Activated naive CD8-positive, alpha-beta T cell treated with anti-CD3 and anti-CD28 coated beads, Interleukin-2, amount 10 ng/mL, durations not matched to agents 7 days and 5 days (primary cell): Measurements from ENCODE around the gene CARD18. TPM values are rescaled to one million over a fixed set of nuclear protein-coding genes. Genes with fewer than 3 reads are reported as not detected.

Experiments used
- ATAC-seq: fragments of 150-1000 bp; cut with Tn5 transposase; one replicate; pipeline ENCODE4 v1.10.0; 2021; ENCODE audit warnings: low read depth, moderate library complexity
- POLR2A ChIA-PET: fragments of 350-600 bp; sonication (Branson Sonifier 250); formaldehyde crosslinking; loops from one replicate; lab custom pipeline; 2021; ENCODE audit warnings: antibody characterized with exemption; lab: Charles Lee
- DNase-seq: peaks from one replicate; pipeline ENCODE4 v3.0.0; 2021
- H3K27ac Mint-ChIP-seq: one replicate; pipeline ENCODE4 v1.8.0; 2022; ENCODE audit warnings: mild to moderate bottlenecking, mixed read lengths
- H3K27me3 Mint-ChIP-seq: one replicate; pipeline ENCODE4 v1.8.0; 2022; ENCODE audit warnings: mild to moderate bottlenecking, moderate library complexity, mixed read lengths
- H3K36me3 Mint-ChIP-seq: one replicate; pipeline ENCODE4 v1.8.0; 2021; ENCODE audit warnings: mild to moderate bottlenecking, mixed read lengths
- H3K4me1 Mint-ChIP-seq: one replicate; pipeline ENCODE4 v1.8.0; 2021; ENCODE audit warnings: mixed read lengths
- H3K4me3 Mint-ChIP-seq: one replicate; pipeline ENCODE4 v1.8.0; 2022; ENCODE audit warnings: mild to moderate bottlenecking, moderate library complexity, mixed read lengths
- H3K9me3 Mint-ChIP-seq: one replicate; pipeline ENCODE4 v1.8.0; 2021; ENCODE audit warnings: mixed read lengths
- total RNA-seq, 2 experiments: library from RNA; stranded (reverse); gene quantifications; one replicate each; pipeline ENCODE4 v1.2.3, GENCODE V29; 2021

CARD18 gene, protein sequence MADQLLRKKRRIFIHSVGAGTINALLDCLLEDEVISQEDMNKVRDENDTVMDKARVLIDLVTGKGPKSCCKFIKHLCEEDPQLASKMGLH
- not detected for total RNA-seq

- Mint-ChIP-seq H3K27ac (no peak within 1 kb of the TSS), H3K9me3 (peaks cover 3% of the 10 kb centered on the region), H3K4me1 (peaks cover 1% of the 10 kb centered on the region), H3K36me3 (no peaks in the 10 kb centered on the region), H3K4me3 (no peak within 1 kb of the TSS), H3K27me3 (peaks cover 2% of the 10 kb centered on the region)
- no peak for ATAC-seq
- POLR2A ChIA-PET, result no interaction called here
- no peak for DNase-seq
Observed at GRCh38 chr11:105139669-105140068, at the start of gene CARD18. Gene CARD18 (minus strand): TSS chr11:105139769. CDS start chr11:105139726, 43 bp downstream.

- DNase-seq (no peak), ATAC-seq (no peak)
- H3K36me3 Mint-ChIP-seq, result no peaks in the 10 kb centered on the region
- H3K27me3 Mint-ChIP-seq, result no peaks in the 10 kb centered on the region
- no peaks in the 10 kb centered on the region for H3K9me3 Mint-ChIP-seq
- POLR2A ChIA-PET, result no interaction called here
- H3K4me3 Mint-ChIP-seq, result no peak overlapping the region
- H3K4me1 Mint-ChIP-seq, result no peaks in the 10 kb centered on the region
- H3K27ac Mint-ChIP-seq, result no peak overlapping the region
Observed at GRCh38 chr11:105183987-105184386, 44.4 kb upstream of the CARD18 start.

DNA sequence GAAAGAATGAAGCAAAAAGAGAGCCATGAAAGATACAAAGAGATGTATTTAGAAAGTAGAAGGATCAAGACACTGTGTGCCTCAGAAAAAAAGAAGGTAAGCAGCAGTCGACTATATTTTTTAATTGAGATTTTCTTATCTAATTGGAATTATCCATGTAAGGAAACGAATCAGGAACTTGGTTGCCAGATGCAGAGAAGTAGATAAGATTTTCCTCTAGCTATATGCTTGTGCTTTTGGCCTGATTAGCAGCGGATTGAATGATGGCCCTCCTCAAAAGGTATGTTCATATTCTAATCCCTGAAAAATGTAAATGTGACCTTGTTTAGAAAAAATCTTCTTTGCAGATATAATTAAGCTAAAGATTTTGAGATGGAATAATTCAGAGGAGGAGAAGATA, 43.9 kb upstream of the CARD18 start:
- no peaks in the 10 kb centered on the region for H3K27me3 Mint-ChIP-seq
- H3K9me3 Mint-ChIP-seq, result no peaks in the 10 kb centered on the region
- ATAC-seq (no peak), DNase-seq (no peak)
- no peak overlapping the region for H3K4me3 Mint-ChIP-seq
- H3K4me1 Mint-ChIP-seq, result no peaks in the 10 kb centered on the region
- POLR2A ChIA-PET, result no interaction called here
- H3K27ac Mint-ChIP-seq, result no peak overlapping the region
- H3K36me3 Mint-ChIP-seq, result no peaks in the 10 kb centered on the region

GRCh38 chr11:105181521-105181920, 42.0 kb upstream of the CARD18 start:
- no peak for ATAC-seq
- no peak for DNase-seq
- Mint-ChIP-seq H3K4me3 (no peak overlapping the region), H3K27me3 (no peaks in the 10 kb centered on the region), H3K36me3 (no peaks in the 10 kb centered on the region), H3K9me3 (no peaks in the 10 kb centered on the region), H3K4me1 (no peaks in the 10 kb centered on the region), H3K27ac (no peak overlapping the region)
- POLR2A ChIA-PET, result no interaction called here

DNA sequence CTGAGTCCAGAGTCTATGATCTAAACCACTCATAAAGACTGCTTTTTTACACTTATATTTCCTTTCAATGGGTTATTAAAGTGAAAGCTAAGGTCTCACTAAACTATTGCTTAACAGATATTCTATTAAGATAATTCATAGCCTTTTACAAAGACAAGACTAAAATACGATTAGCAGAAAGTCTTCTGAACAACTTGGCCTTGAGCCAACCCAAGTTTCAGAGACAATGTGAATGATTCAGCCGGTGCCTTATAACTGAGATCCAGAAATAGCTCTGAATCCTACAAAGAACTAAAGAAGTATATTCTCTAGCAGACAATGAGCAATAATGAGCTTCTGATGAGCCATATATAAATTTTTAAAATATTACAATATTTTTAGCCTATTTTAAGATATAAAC, 41.5 kb upstream of the CARD18 start:
- Mint-ChIP-seq H3K27ac (no peak overlapping the region), H3K4me1 (no peaks in the 10 kb centered on the region), H3K4me3 (no peak overlapping the region), H3K27me3 (no peaks in the 10 kb centered on the region), H3K9me3 (no peaks in the 10 kb centered on the region), H3K36me3 (no peaks in the 10 kb centered on the region)
- ATAC-seq (no peak), DNase-seq (no peak)
- POLR2A ChIA-PET, result no interaction called here

DNA sequence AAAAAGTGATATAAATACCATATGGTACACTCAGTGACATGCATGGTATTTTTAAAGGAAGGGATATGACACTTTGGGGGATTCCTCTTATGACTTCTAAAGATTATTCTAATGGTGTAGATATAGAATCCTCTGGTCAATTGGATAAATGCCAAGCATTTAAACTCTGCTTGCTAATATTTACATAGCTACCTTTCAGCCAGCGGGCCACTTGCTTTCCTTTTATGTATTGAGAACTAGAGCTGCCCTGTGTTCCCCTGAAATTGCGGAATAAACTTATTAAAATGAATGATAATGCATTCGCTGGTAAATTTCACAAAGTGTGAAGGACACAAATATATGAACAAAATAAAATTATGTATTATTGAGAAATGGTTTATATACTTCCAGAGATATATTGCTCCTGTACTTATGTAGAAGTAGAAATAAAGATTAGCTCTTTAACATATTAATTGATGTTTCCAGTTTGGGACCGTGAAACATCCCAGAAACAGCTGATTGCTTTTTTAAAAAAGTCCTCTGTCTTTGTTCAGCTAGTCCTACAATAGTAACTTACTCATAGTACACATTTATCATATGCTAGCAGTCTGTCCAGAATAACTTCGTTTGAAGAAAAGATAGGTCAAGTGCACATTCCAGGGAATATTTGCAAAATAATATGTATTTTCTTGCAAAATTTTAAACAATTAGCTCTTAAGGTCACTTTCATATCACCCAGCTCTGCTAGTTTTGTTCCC, 40.1 kb upstream of the CARD18 start:
- no peak for ATAC-seq
- Mint-ChIP-seq H3K27ac (no peak overlapping the region), H3K27me3 (no peaks in the 10 kb centered on the region), H3K4me3 (no peak overlapping the region), H3K9me3 (no peaks in the 10 kb centered on the region), H3K4me1 (no peaks in the 10 kb centered on the region), H3K36me3 (no peaks in the 10 kb centered on the region)
- POLR2A ChIA-PET, result no interaction called here
- no peak for DNase-seq

DNA sequence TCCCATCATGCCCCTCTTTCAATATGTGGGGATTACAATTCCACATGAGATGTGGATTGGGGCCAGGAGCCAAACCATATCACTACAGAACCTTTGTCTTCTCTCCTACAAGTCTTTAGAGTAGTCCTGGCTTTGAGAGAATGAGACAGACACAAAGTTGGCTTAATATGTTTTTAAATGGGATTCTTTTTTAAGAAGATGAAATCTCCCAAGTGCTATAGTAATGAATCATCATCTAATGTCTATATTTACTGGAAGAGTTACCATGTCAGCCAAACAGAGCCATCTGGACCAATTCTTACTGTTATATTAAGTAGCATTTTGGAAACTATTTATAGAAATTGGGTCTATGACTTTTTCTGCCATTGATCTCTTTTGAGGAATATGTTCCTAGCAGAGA, 38.1 kb upstream of the CARD18 start:
- POLR2A ChIA-PET, result no interaction called here
- no peaks in the 10 kb centered on the region for H3K4me1 Mint-ChIP-seq

GRCh38 chr11:105168457-105168856, 28.9 kb upstream of the CARD18 start:
- DNase-seq, result no peak
- Mint-ChIP-seq H3K9me3 (peaks cover 3% of the 10 kb centered on the region), H3K4me1 (no peaks in the 10 kb centered on the region), H3K27ac (no peak overlapping the region), H3K4me3 (no peak overlapping the region), H3K27me3 (no peaks in the 10 kb centered on the region), H3K36me3 (no peaks in the 10 kb centered on the region)
- no peak for ATAC-seq
- POLR2A ChIA-PET, result no interaction called here

More for the DNA sequence above, 38.1 kb upstream of the CARD18 start:
- DNase-seq (no peak), ATAC-seq (no peak)
- H3K4me3 Mint-ChIP-seq, result no peak overlapping the region
- no peaks in the 10 kb centered on the region for H3K9me3 Mint-ChIP-seq
- H3K27me3 Mint-ChIP-seq, result no peaks in the 10 kb centered on the region
- no peaks in the 10 kb centered on the region for H3K36me3 Mint-ChIP-seq
- no peak overlapping the region for H3K27ac Mint-ChIP-seq

DNA sequence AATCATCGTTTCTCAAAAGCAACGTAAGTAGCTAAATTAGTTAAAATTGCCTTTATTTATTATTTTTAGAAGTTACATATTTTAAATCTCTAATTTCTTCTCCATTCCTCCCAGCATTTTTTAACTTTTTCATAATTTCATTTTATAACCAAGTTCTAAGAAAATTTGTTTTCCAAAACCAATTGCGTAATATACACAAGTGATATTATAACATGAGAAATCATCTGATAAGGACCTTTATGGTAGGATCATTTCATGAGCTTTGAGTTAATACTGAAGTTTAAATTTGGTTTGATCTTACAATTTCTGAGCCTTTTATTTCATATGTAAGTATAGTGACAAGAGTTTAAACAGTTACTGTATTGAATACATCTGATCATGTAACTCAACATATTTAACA, 27.7 kb upstream of the CARD18 start:
- Mint-ChIP-seq H3K9me3 (peaks cover 3% of the 10 kb centered on the region), H3K4me3 (no peak overlapping the region), H3K27ac (no peak overlapping the region), H3K36me3 (no peaks in the 10 kb centered on the region), H3K27me3 (no peaks in the 10 kb centered on the region), H3K4me1 (no peaks in the 10 kb centered on the region)
- DNase-seq (no peak), ATAC-seq (no peak)
- POLR2A ChIA-PET, result no interaction called here

DNA sequence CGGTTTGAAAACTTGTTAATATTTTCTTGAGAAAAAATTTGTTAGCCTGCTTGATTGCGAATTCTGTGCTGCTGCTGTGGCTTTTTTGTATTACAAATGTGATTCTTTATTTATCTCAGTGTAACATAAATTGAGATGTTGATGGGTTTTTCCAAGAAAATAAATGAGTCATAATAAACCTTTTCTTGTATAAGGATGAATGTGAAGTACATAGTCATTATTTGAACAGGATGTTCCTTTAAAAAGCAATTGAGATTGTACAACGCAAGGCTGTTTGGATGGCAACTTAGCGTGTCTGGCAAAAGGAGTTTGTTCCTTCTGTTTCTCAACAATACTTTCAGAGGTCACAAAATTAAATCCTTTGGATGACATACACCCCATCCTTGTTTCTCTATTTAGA, 24.6 kb upstream of the CARD18 start:
- no peak for ATAC-seq
- H3K4me1 Mint-ChIP-seq, result no peaks in the 10 kb centered on the region

DNA sequence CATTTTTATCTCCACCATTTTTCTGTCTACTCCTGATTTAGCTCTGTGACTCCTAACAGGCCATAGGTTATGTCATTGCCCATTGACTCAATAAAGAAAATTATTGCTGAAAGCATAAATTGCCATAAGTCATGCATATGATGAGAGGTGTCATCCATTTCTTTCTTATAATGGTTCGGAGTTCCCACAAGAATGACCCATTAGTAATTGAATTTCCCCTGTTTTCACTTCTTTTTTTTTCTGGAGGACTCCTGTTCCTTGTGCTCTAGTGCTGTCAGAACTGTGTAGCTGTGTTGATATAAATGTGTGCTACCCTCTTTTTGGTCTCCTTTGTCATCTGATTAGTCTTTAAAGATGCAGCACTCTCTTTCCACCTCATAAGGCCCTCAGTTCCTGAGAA, 22.9 kb upstream of the CARD18 start:
- no peaks in the 10 kb centered on the region for H3K4me1 Mint-ChIP-seq
- no peaks in the 10 kb centered on the region for H3K27me3 Mint-ChIP-seq
- ATAC-seq (no peak), DNase-seq (no peak)
- H3K4me3 Mint-ChIP-seq, result no peak overlapping the region
- POLR2A ChIA-PET, result no interaction called here
- peaks cover 2% of the 10 kb centered on the region for H3K9me3 Mint-ChIP-seq
- no peak overlapping the region for H3K27ac Mint-ChIP-seq
- H3K36me3 Mint-ChIP-seq, result no peaks in the 10 kb centered on the region

More for the DNA sequence above, 24.6 kb upstream of the CARD18 start:
- Mint-ChIP-seq H3K36me3 (no peaks in the 10 kb centered on the region), H3K4me3 (no peak overlapping the region), H3K27me3 (no peaks in the 10 kb centered on the region), H3K27ac (no peak overlapping the region), H3K9me3 (peaks cover 2% of the 10 kb centered on the region)
- DNase-seq, result no peak
- POLR2A ChIA-PET, result no interaction called here

- H3K27ac Mint-ChIP-seq, result no peak overlapping the region
- POLR2A ChIA-PET, result no interaction called here
- DNase-seq (no peak), ATAC-seq (no peak)
- peaks cover 2% of the 10 kb centered on the region for H3K9me3 Mint-ChIP-seq
- H3K36me3 Mint-ChIP-seq, result no peaks in the 10 kb centered on the region
- H3K4me3 Mint-ChIP-seq, result no peak overlapping the region
- H3K4me1 Mint-ChIP-seq, result no peaks in the 10 kb centered on the region
- no peaks in the 10 kb centered on the region for H3K27me3 Mint-ChIP-seq
Observed at GRCh38 chr11:105158436-105158835, 18.9 kb upstream of the CARD18 start.

GRCh38 chr11:105156720-105157119, 17.2 kb upstream of the CARD18 start:
- Mint-ChIP-seq H3K36me3 (no peaks in the 10 kb centered on the region), H3K27me3 (no peaks in the 10 kb centered on the region), H3K4me3 (no peak overlapping the region), H3K9me3 (no peaks in the 10 kb centered on the region), H3K27ac (no peak overlapping the region), H3K4me1 (no peaks in the 10 kb centered on the region)
- ATAC-seq (no peak), DNase-seq (no peak)
- POLR2A ChIA-PET, result no interaction called here

DNA sequence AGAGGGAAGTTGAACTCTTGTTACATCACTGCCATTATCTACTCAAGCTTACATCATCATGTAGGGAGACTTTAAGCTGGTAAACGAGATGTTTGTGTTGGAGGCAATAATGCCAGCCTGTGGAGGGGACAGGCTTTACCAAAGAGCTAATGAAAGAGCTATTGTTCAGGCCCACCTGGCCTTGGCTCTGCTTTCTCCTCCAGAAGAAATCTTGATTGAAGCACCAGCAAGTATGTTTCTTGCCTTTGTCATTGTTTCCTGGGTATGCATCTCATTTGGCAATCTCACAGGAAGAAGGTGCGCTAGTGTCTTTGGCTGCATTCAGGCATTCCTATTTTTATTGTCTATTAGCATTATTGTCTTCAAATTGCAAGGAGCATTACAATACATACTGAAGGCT, 16.7 kb upstream of the CARD18 start:
- no peak for DNase-seq
- H3K27ac Mint-ChIP-seq, result no peak overlapping the region
- no peak for ATAC-seq
- H3K4me3 Mint-ChIP-seq, result no peak overlapping the region
- no peaks in the 10 kb centered on the region for H3K9me3 Mint-ChIP-seq
- no peaks in the 10 kb centered on the region for H3K36me3 Mint-ChIP-seq
- H3K27me3 Mint-ChIP-seq, result no peaks in the 10 kb centered on the region
- POLR2A ChIA-PET, result no interaction called here
- H3K4me1 Mint-ChIP-seq, result no peaks in the 10 kb centered on the region
